ENCODE results near the gene SLC27A4. TPM values are rescaled to one million over a fixed set of nuclear protein-coding genes. Genes with fewer than 3 reads are reported as not detected.

Gene SLC27A4
- total and polyA plus RNA-seq, 4 donors, result 6.8 to 29.7 (median 24.2) TPM

GRCh38 chr9:128341435-128341849 lies 1.1 kb downstream of the SLC27A4 start:
- Histone ChIP-seq H3K9ac (ENCODE audit: insufficient read depth in 1 of 2, low read length in 2 of 2) (no peak overlapping the region), H3K27ac (ENCODE audit: low read depth in 1 of 2, low read length in 1 of 2) (no peak overlapping the region), H3K4me1 (ENCODE audit: control insufficient read depth in 5 of 5, insufficient read depth in 5 of 5, low read length in 5 of 5) (peaks cover 0 to 7% (median 2%) of the 10 kb centered on the region in 5 donors), H3K36me3 (ENCODE audit: control insufficient read depth in 4 of 4, insufficient read depth in 4 of 4, low read length in 4 of 4) (peaks cover 0 to 29% (median 8%) of the 10 kb centered on the region in 4 donors), H3K9me3 (ENCODE audit: control insufficient read depth in 4 of 4, insufficient read depth in 3 of 4, low read length in 3 of 4) (no peaks in the 10 kb centered on the region), H3K4me3 (peak overlapping the region; percentile 85), H3K27me3 (ENCODE audit: control insufficient read depth in 3 of 3, insufficient read depth in 3 of 3, low read length in 2 of 3) (no peaks in the 10 kb centered on the region)
- TF ChIP-seq CTCF (IDR thresholded peaks at IDR 0.05; ENCODE audit: control extremely low read depth, extremely low read depth), result peak; percentile 53
- 32 to 36% methylated on average over 13 of the region's 13 CpGs for WGBS, 2 donors
- peak; percentile 43 to 61 (median 48) for DNase-seq
- ATAC-seq (ENCODE audit: insufficient read depth, low FRiP score), result peak; percentile 58

DNA sequence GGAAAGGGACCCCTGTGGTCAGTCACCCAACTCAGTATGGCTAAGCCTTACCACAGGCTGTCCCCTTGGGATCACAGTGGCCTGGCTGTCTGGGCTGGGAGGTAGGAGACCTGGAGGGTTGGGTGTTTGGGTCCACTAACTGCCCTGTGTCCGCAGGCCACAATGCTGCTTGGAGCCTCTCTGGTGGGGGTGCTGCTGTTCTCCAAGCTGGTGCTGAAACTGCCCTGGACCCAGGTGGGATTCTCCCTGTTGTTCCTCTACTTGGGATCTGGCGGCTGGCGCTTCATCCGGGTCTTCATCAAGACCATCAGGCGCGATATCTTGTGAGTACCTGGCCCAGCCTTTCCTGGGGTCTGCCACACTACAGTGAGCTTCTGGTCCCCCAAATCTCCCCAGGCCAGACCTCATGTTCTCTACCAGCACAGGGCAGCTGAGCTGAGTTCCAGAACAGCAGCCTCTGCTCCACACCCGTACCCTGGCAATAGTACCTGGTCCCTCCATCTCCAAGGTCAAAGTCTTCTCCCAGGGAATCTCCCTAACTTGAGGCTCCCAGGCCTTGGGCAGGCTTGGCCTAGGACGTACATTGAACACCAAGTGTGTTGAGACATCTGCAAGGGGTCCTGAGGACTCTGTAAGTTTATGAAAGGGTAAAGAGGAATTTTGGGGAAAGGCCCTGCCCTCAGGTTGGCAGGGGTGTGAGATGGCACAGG lies 2.8 kb downstream of the SLC27A4 start:
- TF ChIP-seq CTCF (IDR thresholded peaks at IDR 0.05; ENCODE audit: control extremely low read depth, extremely low read depth), result no peak
- H3K9ac ChIP-seq (ENCODE audit: insufficient read depth in 1 of 2, low read length in 2 of 2), result no peak overlapping the region
- H3K27me3 ChIP-seq (ENCODE audit: control insufficient read depth in 3 of 3, insufficient read depth in 3 of 3, low read length in 2 of 3), result no peaks in the 10 kb centered on the region
- DNase-seq (no peak), ATAC-seq (ENCODE audit: insufficient read depth, low FRiP score) (no peak)
- no peak overlapping the region for H3K27ac ChIP-seq (ENCODE audit: low read depth in 1 of 2, low read length in 1 of 2)
- WGBS, 2 donors, result 98% methylated on average over 8 of the region's 8 CpGs
- H3K36me3 ChIP-seq (ENCODE audit: control insufficient read depth in 4 of 4, insufficient read depth in 4 of 4, low read length in 4 of 4), result peaks cover 0 to 40% (median 11%) of the 10 kb centered on the region in 4 donors
- H3K4me1 ChIP-seq (ENCODE audit: control insufficient read depth in 5 of 5, insufficient read depth in 5 of 5, low read length in 5 of 5), result peaks cover 0 to 7% (median 2%) of the 10 kb centered on the region in 5 donors
- no peak overlapping the region for H3K4me3 ChIP-seq
- no peaks in the 10 kb centered on the region for H3K9me3 ChIP-seq (ENCODE audit: control insufficient read depth in 4 of 4, insufficient read depth in 3 of 4, low read length in 3 of 4)

DNA sequence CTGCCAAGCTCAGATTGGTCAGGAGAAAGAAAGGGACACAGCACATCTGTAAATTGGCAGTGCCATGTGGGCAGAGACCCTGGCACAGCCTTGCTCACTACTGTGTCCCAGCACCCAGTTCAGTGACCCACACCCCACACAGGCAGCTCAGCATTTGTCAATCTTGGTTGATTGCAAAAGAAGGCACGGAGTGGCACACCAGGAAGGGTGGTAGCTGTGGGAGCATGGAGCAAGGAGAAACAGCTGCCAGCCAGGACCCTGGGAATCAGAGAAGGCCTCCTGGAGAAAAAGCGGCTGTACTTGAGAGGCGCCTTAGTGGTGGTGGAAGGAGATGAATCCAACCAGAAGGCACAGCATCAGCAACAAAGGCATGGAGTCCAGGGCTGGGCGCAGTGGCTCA lies 3.5 kb downstream of the SLC27A4 start:
- ATAC-seq (ENCODE audit: insufficient read depth, low FRiP score) (no peak), DNase-seq (no peak)
- Histone ChIP-seq H3K9me3 (ENCODE audit: control insufficient read depth in 4 of 4, insufficient read depth in 3 of 4, low read length in 3 of 4) (no peaks in the 10 kb centered on the region), H3K27ac (ENCODE audit: low read depth in 1 of 2, low read length in 1 of 2) (no peak overlapping the region), H3K9ac (ENCODE audit: insufficient read depth in 1 of 2, low read length in 2 of 2) (no peak overlapping the region), H3K36me3 (ENCODE audit: control insufficient read depth in 4 of 4, insufficient read depth in 4 of 4, low read length in 4 of 4) (peaks cover 0 to 47% (median 13%) of the 10 kb centered on the region in 4 donors), H3K27me3 (ENCODE audit: control insufficient read depth in 3 of 3, insufficient read depth in 3 of 3, low read length in 2 of 3) (no peaks in the 10 kb centered on the region), H3K4me1 (ENCODE audit: control insufficient read depth in 5 of 5, insufficient read depth in 5 of 5, low read length in 5 of 5) (peaks cover 0 to 7% (median 2%) of the 10 kb centered on the region in 5 donors), H3K4me3 (no peak overlapping the region)
- 81 to 92% methylated on average over 4 of the region's 4 CpGs for WGBS, 2 donors
- no peak for TF ChIP-seq CTCF (IDR thresholded peaks at IDR 0.05; ENCODE audit: control extremely low read depth, extremely low read depth)

Measured in lung (tissue), 12 donors.